GM19099 (cell line): ENCODE results near the gene GRAMD4.

Experiments used
- POLR2A ChIP-seq: IDR thresholded peaks from 3 replicates; pipeline ENCODE4 v1.6.1; 2011; ENCODE audit warnings: low read depth; ENCODE audit not compliant: insufficient read length; ENCODE audit errors: extremely low read depth

Gene GRAMD4

DNA sequence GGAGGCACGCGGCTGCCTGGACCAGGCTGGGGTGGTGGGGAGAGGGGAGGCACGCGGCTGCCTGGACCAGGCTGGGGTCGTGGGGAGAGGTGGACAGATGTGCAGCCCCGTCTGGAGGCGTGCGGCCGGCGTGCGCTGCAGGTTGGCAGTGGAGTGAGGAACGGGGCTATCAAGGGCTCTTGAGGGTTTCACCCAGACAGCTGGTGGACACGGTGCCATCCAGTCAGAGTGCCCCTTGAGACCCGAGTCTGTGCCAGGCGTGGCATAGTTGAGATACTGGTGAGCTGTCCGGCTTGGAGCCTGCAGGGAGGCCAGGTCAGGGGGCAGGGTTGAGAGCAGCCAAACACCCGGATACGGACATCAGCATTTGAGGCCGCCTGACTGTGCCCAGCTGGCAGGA, 1.5 kb upstream of the GRAMD4 start:
- no peak for TF ChIP-seq POLR2A

DNA sequence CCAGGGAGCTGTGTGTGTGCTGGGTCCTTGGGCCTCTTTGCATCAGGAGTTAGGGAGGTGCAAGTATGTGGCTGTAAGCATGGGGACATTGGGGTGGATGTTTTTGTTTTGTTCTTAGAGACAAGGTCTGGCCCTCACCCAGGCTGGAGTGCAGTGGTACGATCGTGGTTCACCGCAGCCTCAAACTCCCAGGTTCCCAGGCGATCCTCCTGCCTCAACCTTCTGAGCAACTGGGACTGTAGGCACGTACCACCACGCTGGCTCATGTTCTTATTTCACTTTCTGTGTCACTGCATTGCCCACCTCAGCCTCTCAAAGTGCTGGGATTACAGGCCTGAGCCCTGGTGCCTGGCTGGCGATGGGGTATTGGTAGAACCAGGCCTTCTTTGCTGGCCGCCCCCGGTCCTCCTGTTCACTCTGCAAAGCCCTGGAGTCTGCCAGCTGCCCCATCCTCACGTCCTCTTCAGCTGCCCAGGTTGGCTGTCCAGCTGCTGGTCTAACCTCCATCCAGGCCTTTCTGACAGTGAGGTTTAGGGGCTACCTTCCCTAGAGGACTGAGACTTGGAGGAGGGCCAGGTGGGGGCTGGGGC, 851 bp upstream of the GRAMD4 start:
- no peak for TF ChIP-seq POLR2A

DNA sequence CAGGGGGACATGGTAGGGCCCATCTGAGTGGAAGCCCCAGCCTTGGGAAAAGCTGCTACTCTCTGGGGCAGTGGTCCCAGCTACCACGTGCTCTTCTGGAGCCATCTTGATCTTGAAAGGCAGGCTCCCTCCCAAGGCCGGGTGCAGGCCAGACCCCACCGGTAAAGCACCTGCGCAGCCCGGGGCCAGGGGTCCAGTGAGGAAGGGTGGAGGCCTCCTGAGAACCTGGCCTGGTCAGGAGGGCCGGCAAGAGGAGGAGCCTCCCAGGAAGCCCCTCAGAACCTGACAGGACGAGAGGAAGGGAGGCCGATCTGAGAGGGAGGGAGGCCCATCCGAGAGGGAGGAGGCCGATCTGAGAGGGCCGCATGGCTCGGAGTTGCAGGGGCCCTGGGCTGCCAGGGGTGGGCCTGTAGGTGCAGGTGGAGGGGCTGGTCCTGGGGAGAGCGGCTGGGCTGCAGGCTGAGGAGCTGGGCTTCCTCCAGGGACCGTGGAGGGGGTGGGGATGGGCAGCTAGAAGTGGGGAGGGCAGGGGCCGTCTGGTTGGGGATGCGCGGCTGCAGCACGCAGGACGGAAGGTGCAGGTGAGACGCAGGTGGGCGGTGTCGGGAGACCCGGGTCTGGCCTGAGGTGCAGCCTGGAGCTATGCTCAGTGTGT, 529 bp downstream of the GRAMD4 start:
- no peak for TF ChIP-seq POLR2A

DNA sequence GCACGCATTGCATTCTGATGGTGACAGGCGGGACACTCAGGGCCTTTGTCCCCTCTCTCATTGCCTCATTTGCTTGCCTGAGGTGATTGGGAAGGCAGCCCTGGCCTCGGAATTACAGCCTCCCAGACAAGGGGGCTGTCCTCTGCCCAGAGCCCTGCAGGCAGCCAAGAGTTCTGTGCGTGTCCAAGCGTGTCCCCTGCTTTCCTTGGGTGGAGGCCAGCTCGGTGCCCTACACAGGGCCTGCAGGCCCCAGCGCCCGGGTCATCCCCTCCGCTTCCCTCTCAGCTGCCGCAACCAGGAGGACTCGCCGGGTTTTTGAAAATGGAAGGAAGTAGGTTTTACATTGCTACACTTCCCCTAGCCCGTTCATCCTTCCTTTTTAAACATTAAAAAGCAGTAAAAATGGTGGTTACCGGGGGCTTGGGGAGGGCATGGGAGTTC, 1.9 kb downstream of the GRAMD4 start:
- TF ChIP-seq POLR2A, result no peak

GRCh38 chr22:46625113-46625842, 5.1 kb downstream of the GRAMD4 start:
- TF ChIP-seq POLR2A, result no peak

GRCh38 chr22:46625843-46626349, 5.7 kb downstream of the GRAMD4 start:
- no peak for TF ChIP-seq POLR2A

DNA sequence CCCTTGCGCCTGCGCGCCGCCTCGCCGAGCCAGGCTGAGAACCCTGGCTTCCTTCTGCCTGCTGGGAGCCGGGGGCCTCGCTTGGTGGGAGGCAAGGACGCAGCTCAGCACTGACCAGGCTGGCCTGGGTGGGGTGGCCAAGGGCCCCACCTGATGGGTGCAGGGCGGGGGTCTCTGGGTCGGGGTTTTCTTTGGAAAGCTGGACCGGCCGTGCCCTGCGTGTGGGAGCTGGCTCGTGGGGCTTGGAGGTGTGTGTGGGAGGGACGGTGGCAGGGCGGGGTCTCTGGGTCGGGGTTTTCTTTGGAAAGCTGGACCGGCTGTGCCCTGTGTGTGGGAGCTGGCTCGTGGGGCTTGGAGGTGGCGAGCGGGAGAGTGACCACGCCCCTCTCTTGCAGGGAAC, 6.2 kb downstream of the GRAMD4 start:
- TF ChIP-seq POLR2A, result no peak

- no peak for TF ChIP-seq POLR2A
Measured at GRCh38 chr22:46626911-46627805, 7.0 kb downstream of the GRAMD4 start.

- no peak for TF ChIP-seq POLR2A
Measured at GRCh38 chr22:46627806-46628482, 7.8 kb downstream of the GRAMD4 start.

DNA sequence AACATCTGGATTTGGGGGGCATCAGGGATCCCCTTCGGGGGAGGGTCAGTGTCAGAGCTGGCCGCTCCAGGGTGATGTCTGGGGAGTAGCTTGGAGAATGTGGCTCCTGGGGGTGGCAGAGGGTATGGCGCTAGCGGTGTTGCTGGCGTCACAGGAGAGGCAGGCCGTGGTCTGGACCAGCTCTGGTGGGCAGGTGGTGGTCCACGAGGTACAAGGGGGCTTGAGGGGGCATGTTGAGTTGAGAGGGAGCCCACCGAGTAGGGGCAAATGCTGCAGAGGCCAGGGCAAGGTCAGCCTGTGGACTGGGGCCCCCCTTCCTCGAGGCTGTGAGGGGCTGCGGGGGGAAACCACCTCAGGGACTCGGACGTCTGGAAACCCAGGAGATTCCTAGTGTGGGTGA, 8.6 kb downstream of the GRAMD4 start:
- no peak for TF ChIP-seq POLR2A

- TF ChIP-seq POLR2A, result no peak
Measured at GRCh38 chr22:46629291-46629690, 9.1 kb downstream of the GRAMD4 start.

- no peak for TF ChIP-seq POLR2A
Measured at GRCh38 chr22:46631113-46631512, 10.9 kb downstream of the GRAMD4 start.

- no peak for TF ChIP-seq POLR2A
Measured at GRCh38 chr22:46632646-46633249, 12.6 kb downstream of the GRAMD4 start.

DNA sequence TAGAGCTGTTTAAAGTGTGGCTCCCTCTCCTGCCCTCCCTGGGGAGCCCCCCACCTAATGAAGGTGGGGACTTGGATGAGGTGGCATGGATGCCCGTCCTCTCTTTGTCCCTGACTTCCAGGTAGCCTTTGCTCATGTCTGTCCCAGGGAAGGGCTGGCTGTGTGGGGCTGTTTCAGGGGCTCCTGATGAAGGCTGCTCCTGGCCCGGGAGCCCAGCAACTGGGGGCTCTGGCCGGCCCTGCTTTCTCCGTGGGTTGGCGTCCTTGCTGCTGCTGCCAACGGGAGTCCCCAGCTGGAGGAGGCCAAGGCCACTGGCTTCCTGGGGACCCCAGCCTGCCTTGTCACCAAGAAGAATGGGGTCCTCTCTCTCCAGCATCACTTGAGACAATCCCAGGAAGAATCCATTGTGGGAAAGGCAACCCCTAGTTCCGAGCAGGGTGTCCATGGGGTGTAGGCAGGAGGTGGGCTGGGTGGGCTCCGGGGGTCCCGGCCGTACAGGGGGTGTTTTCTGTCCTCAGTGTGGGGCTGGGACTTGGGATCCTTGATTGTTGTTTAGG, 13.2 kb downstream of the GRAMD4 start:
- TF ChIP-seq POLR2A, result no peak
